IMR-90 (cell line): ENCODE results near the gene CAB39. TPM values are rescaled to one million over a fixed set of nuclear protein-coding genes. Genes with fewer than 3 reads are reported as not detected.

Experiments used
- ATAC-seq: fragments of 200-7000 bp; cut with Tn5 transposase; 2 replicates; pipeline ENCODE4 v1.9.1; 2020; ENCODE audit warnings: low read depth, mild to moderate bottlenecking, moderate library complexity
- BruUV-seq: library from RNA; stranded (reverse); fragments of 400-500 nt; replicated peaks from 2 replicates; lab custom pipeline; 2021; lab: Mats Ljungman, UMichigan
- CTCF ChIA-PET: fragments of 300-600 bp; formaldehyde crosslinking; extraction: SDS; loops from one replicate; lab custom pipeline; 2021; ENCODE audit warnings: antibody characterized with exemption; lab: Yijun Ruan, JAX
- POLR2A ChIA-PET: fragments of 300-600 bp; sonication (Branson Sonifier 250); formaldehyde crosslinking; loops from one replicate; lab custom pipeline; 2022; ENCODE audit warnings: antibody characterized with exemption; ENCODE audit not compliant: unreplicated experiment; lab: Charles Lee
- DNase-seq: peaks from one replicate; pipeline ENCODE4 v3.0.0; 2013
- H2AFZ ChIP-seq: replicated peaks from 2 replicates; pipeline ENCODE3; 2013; ENCODE audit warnings: low read length, mild to moderate bottlenecking; ENCODE audit not compliant: poor library complexity
- H2AK5ac ChIP-seq: 2 replicates; pipeline ENCODE4 v1.6.1; 2013; ENCODE audit warnings: low read depth, low read length, inconsistent platforms
- H2AK9ac ChIP-seq: replicated peaks from 2 replicates; pipeline ENCODE3; 2013; ENCODE audit warnings: mild to moderate bottlenecking, low read depth, low read length, moderate library complexity; ENCODE audit not compliant: poor library complexity
- H2BK120ac ChIP-seq: 2 replicates; pipeline ENCODE4 v1.6.1; 2013; ENCODE audit warnings: low read depth, low read length, inconsistent platforms
- H2BK15ac ChIP-seq: 3 replicates; pipeline ENCODE4 v1.6.1; 2013; ENCODE audit warnings: low read depth, low read length, inconsistent platforms
- H2BK20ac ChIP-seq: 2 replicates; pipeline ENCODE4 v1.6.1; 2013; ENCODE audit warnings: low read depth, mild to moderate bottlenecking, inconsistent platforms, low read length, moderate library complexity
- H2BK5ac ChIP-seq: 2 replicates; pipeline ENCODE4 v1.6.1; 2013; ENCODE audit warnings: mild to moderate bottlenecking, low read depth, low read length, inconsistent platforms; ENCODE audit not compliant: poor library complexity, severe bottlenecking
- H3K14ac ChIP-seq: replicated peaks from 2 replicates; pipeline ENCODE4 v1.6.1; 2013; ENCODE audit warnings: low read depth, low read length, inconsistent platforms
- H3K18ac ChIP-seq: 2 replicates; pipeline ENCODE4 v1.6.1; 2013; ENCODE audit warnings: low read depth, low read length, control low read depth
- H3K23ac ChIP-seq: 2 replicates; pipeline ENCODE4 v1.6.1; 2013; ENCODE audit warnings: low read depth, low read length, inconsistent platforms
- H3K27ac ChIP-seq: 2 replicates; pipeline ENCODE4 v1.5.1; 2013; ENCODE audit warnings: mild to moderate bottlenecking, control low read depth, low read length; ENCODE audit not compliant: insufficient read depth
- H3K27me3 ChIP-seq: 2 replicates; pipeline ENCODE4 v1.6.1; 2013; ENCODE audit warnings: low read length; ENCODE audit not compliant: control insufficient read depth, insufficient read depth
- H3K36me3 ChIP-seq: 2 replicates; pipeline ENCODE4 v1.6.1; 2013; ENCODE audit warnings: low read length, mixed read lengths; ENCODE audit not compliant: control insufficient read depth, insufficient read depth
- H3K4ac ChIP-seq: 2 replicates; pipeline ENCODE4 v1.6.1; 2013; ENCODE audit warnings: low read depth, low read length, inconsistent platforms
- H3K4me1 ChIP-seq: 2 replicates; pipeline ENCODE4 v1.6.1; 2013; ENCODE audit warnings: low read length, mixed read lengths; ENCODE audit not compliant: control insufficient read depth, insufficient read depth
- H3K4me2 ChIP-seq: 2 replicates; pipeline ENCODE4 v1.6.1; 2013; ENCODE audit warnings: low read depth, mild to moderate bottlenecking, control low read depth, low read length, moderate library complexity
- H3K4me3 ChIP-seq: 2 replicates; pipeline ENCODE4 v1.5.1; 2013; ENCODE audit warnings: low read depth, mild to moderate bottlenecking, control low read depth, low read length, moderate library complexity; ENCODE audit not compliant: insufficient read depth
- H3K56ac ChIP-seq: 2 replicates; pipeline ENCODE4 v1.6.1; 2013; ENCODE audit warnings: low read length, inconsistent platforms; ENCODE audit not compliant: insufficient read depth; ENCODE audit errors: extremely low read depth
- H3K79me1 ChIP-seq, 2 experiments: 2 replicates each; pipeline ENCODE4 v1.6.1; 2013; ENCODE audit warnings: low read length in 2 of 2, inconsistent platforms in 1 of 2, low read depth in 1 of 2
- H3K9ac ChIP-seq: 2 replicates; pipeline ENCODE4 v1.6.1; 2013; ENCODE audit warnings: low read depth, low read length, control low read depth
- H3K9me1 ChIP-seq: 2 replicates; pipeline ENCODE4 v1.6.1; 2013; ENCODE audit warnings: low read length, inconsistent platforms; ENCODE audit not compliant: insufficient read depth
- H3K9me3 ChIP-seq: 2 replicates; pipeline ENCODE4 v1.6.1; 2013; ENCODE audit warnings: low read length; ENCODE audit not compliant: control insufficient read depth, insufficient read depth
- H4K20me1 ChIP-seq: 2 replicates; pipeline ENCODE4 v1.6.1; 2013; ENCODE audit warnings: low read length, inconsistent platforms; ENCODE audit not compliant: insufficient read depth
- H4K5ac ChIP-seq: 2 replicates; pipeline ENCODE4 v1.6.1; 2013; ENCODE audit warnings: mild to moderate bottlenecking, low read depth, low read length, control low read depth
- H4K8ac ChIP-seq, 2 experiments: 2 replicates each; pipeline ENCODE4 v1.6.1; 2013; ENCODE audit warnings: low read depth in 2 of 2, low read length in 2 of 2, control low read depth in 1 of 2, inconsistent platforms in 1 of 2
- H4K91ac ChIP-seq: 2 replicates; pipeline ENCODE4 v1.6.1; 2013; ENCODE audit warnings: low read depth, low read length, inconsistent platforms; ENCODE audit not compliant: insufficient read depth
- BHLHE40 ChIP-seq: fragments of 150-350 bp; IDR thresholded peaks from 2 replicates; pipeline ENCODE4 v1.6.1; 2016; ENCODE audit warnings: mild to moderate bottlenecking, low read depth, low read length
- CEBPB ChIP-seq: IDR thresholded peaks from 2 replicates; pipeline ENCODE4 v1.6.1; 2012; ENCODE audit warnings: low read depth, low read length, improper control_type of control experiment
- ELK1 ChIP-seq: fragments of 150-350 bp; IDR thresholded peaks from 2 replicates; pipeline ENCODE4 v1.6.1; 2016; ENCODE audit warnings: low read depth, mild to moderate bottlenecking, low read length, moderate library complexity, borderline replicate concordance
- FOS ChIP-seq: fragments of 150-350 bp; IDR thresholded peaks from 2 replicates; pipeline ENCODE4 v1.6.1; 2016; ENCODE audit warnings: low read depth, low read length
- MAZ ChIP-seq: IDR thresholded peaks from 2 replicates; pipeline ENCODE4 v1.6.1; 2012; ENCODE audit warnings: low read depth, mild to moderate bottlenecking, low read length, improper control_type of control experiment, moderate library complexity, borderline replicate concordance
- MXI1 ChIP-seq: IDR thresholded peaks from 2 replicates; pipeline ENCODE4 v1.6.1; 2012; ENCODE audit warnings: low read depth, mild to moderate bottlenecking, low read length, moderate library complexity, borderline replicate concordance
- RAD21 ChIP-seq: IDR thresholded peaks from 2 replicates; pipeline ENCODE4 v1.6.1; 2012; ENCODE audit warnings: low read length, improper control_type of control experiment
- RCOR1 ChIP-seq: IDR thresholded peaks from 2 replicates; pipeline ENCODE4 v1.6.1; 2012; ENCODE audit warnings: mild to moderate bottlenecking, low read length, improper control_type of control experiment; ENCODE audit not compliant: insufficient replicate concordance
- SMC3 ChIP-seq: fragments of 150-350 bp; IDR thresholded peaks from 2 replicates; pipeline ENCODE4 v1.6.1; 2016; ENCODE audit warnings: low read depth, mild to moderate bottlenecking, antibody characterized with exemption, low read length, moderate library complexity
- WGBS, 2 experiments: methylation state at CpG; one replicate each; pipeline versions ENCODE4 v1.1.5 to v1.1.7; 2013; ENCODE audit warnings: missing lambda C conversion rate in 2 of 2; ENCODE audit not compliant: insufficient read length in 1 of 2; ENCODE audit errors: extremely low coverage in 2 of 2; 5-methylcytosine and 5-hydroxymethylcytosine counted together
- dilution Hi-C: fragments of 300-500 bp; cut with HindIII; formaldehyde crosslinking; loops from one replicate; pipeline ENCODE4 v1.14.3; 2018; ENCODE audit warnings: low sequenced_read_pairs; ENCODE audit not compliant: unreplicated experiment
- in situ Hi-C: fragments of 300-500 bp; cut with MboI; formaldehyde crosslinking; loops from 3 replicates; pipeline ENCODE4 v1.14.3; 2019; ENCODE audit warnings: low sequenced_read_pairs, inconsistent platforms, mixed read lengths
- intact Hi-C: fragments of 100-400 bp; cut with micrococcal nuclease; formaldehyde crosslinking; loops from 2 replicates; pipeline ENCODE4 v1.10.0; 2022
- polyA plus RNA-seq, 3 experiments: library from polyadenylated mRNA; depleted of rRNA; stranded (reverse); fragments of >200 nt; gene quantifications; 2 replicates each; pipeline ENCODE4 v1.2.3, GENCODE V29; 2012; ENCODE audit warnings: low replicate concordance in 1 of 3
- total RNA-seq: library from RNA; depleted of rRNA; stranded (reverse); fragments of >200 nt; gene quantifications from 2 replicates; pipeline ENCODE4 v1.2.3, GENCODE V29; 2012

Gene CAB39
- total and polyA plus RNA-seq, 2 of the 4 experiments (the other 2 are of a cell fraction), result 38.2 to 71.7 TPM

GRCh38 chr2:230712443-230713330 is at the start of gene CAB39 (continued):
- peak; percentile 61 for TF ChIP-seq RAD21
- peak; percentile 59 for TF ChIP-seq SMC3
- TF ChIP-seq CEBPB, result peak; percentile 46; the same call in 1 of the 2 replicates

- Histone ChIP-seq H3K27ac (no peak overlapping the region), H2BK5ac (no peak overlapping the region), H3K18ac (no peak overlapping the region), H2AK9ac (no peak overlapping the region), H3K9me1 (peaks cover 25% of the 10 kb centered on the region), H2BK15ac (no peak overlapping the region), H2BK20ac (no peak overlapping the region), H3K4ac (no peak overlapping the region), H3K4me1 (peaks cover 22% of the 10 kb centered on the region), H3K23ac (no peak overlapping the region), H3K56ac (no peak overlapping the region), H3K4me2 (no peak overlapping the region), H2AK5ac (no peak overlapping the region; the same call in 1 of the 2 replicates), H3K36me3 (no peaks in the 10 kb centered on the region), H3K14ac (no peak overlapping the region), H3K79me1 (peaks cover 0 to 5% of the 10 kb centered on the region in 2 experiments; a peak in 1 of 4 replicates), H3K27me3 (no peaks in the 10 kb centered on the region), H2BK120ac (no peak overlapping the region), H3K9me3 (no peaks in the 10 kb centered on the region), H3K4me3 (no peak overlapping the region), H4K20me1 (no peaks in the 10 kb centered on the region), H4K8ac (no peak overlapping the region), H3K9ac (no peak overlapping the region), H2AFZ (peak overlapping the region; percentile 64), H4K5ac (no peak overlapping the region), H4K91ac (no peak overlapping the region)
- in situ Hi-C loops, result no loop called here
- TF ChIP-seq BHLHE40 (no peak), ELK1 (no peak), MXI1 (no peak), SMC3 (no peak), MAZ (no peak), RCOR1 (no peak), FOS (no peak), CEBPB (no peak)
- ChIA-PET CTCF (no interaction called here), POLR2A (no interaction called here)
- DNase-seq, result peak; percentile 75
- no CpG with 5 or more reads among the region's 4 CpGs for WGBS, 2 experiments
- ATAC-seq, result peak; percentile 73
- intact Hi-C loops, result loop anchor here (10.0 kb wide), 1 partner anchor 821 kb away; no protein-coding TSS in a partner anchor
- dilution Hi-C loops, result no loop called here
- no TSS peak for BruUV-seq
Observed at GRCh38 chr2:230664128-230664527, 48.5 kb upstream of the CAB39 start.
